ENCODE data around the gene PKIG.

DNA sequence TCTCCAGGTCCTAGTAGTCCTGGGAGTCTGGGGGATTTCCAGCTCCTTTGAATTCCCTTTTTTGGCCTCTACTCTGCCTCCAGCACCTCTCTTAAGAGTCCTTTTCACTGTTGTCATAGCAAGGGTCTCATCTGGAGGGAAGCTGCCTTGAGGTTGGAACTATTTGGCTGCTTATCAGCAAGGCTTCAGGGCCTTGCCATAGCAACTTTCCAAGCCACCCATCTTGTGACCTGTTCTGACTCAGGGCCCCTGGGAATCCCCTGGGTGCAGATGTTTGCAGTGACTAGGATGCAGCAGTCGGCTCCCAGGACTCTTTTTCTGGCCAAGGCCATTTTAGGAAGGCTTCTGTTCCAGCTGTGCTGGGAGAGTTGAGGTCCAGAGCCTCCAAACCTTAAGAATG lies 12.4 kb downstream of the PKIG start:
- TF ChIP-seq, protein P1, sequence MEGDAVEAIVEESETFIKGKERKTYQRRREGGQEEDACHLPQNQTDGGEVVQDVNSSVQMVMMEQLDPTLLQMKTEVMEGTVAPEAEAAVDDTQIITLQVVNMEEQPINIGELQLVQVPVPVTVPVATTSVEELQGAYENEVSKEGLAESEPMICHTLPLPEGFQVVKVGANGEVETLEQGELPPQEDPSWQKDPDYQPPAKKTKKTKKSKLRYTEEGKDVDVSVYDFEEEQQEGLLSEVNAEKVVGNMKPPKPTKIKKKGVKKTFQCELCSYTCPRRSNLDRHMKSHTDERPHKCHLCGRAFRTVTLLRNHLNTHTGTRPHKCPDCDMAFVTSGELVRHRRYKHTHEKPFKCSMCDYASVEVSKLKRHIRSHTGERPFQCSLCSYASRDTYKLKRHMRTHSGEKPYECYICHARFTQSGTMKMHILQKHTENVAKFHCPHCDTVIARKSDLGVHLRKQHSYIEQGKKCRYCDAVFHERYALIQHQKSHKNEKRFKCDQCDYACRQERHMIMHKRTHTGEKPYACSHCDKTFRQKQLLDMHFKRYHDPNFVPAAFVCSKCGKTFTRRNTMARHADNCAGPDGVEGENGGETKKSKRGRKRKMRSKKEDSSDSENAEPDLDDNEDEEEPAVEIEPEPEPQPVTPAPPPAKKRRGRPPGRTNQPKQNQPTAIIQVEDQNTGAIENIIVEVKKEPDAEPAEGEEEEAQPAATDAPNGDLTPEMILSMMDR (optimal IDR thresholded peaks at IDR 0.05 in 1 of 3, IDR thresholded peaks at IDR 0.05 in 1 of 3, conservative IDR thresholded peaks at IDR 0.05 in 1 of 3; ENCODE audit: extremely low read depth in 1 of 3, insufficient read depth in 2 of 3, low read length in 3 of 3), result no peak
- TF ChIP-seq EZH2 (IDR thresholded peaks at IDR 0.05; ENCODE audit: low read length), result no peak
